Keratinocyte (primary cell): ENCODE measurements around the gene CCDC185.

ENCODE experiments used
- CTCF ChIP-seq, 3 experiments: IDR thresholded peaks in 1 of 3; conservative IDR thresholded peaks in 1 of 3; optimal IDR thresholded peaks in 1 of 3; 2 replicates in 2 of 3; 3 replicates in 1 of 3; pipeline versions ENCODE3 to v1.5.1; 2011; ENCODE audit warnings: low read length in 3 of 3, mild to moderate bottlenecking in 3 of 3, moderate library complexity in 2 of 3, control low read depth in 1 of 3, inconsistent platforms in 1 of 3; ENCODE audit not compliant: insufficient read depth in 2 of 3; ENCODE audit errors: extremely low read depth in 1 of 3
- EZH2 ChIP-seq: IDR thresholded peaks from one replicate; pipeline ENCODE4 v1.6.1; 2012; ENCODE audit warnings: inconsistent platforms, mild to moderate bottlenecking, low read length, moderate library complexity

- TF ChIP-seq CTCF (optimal IDR thresholded peaks at IDR 0.05 in 1 of 3, IDR thresholded peaks at IDR 0.05 in 1 of 3, conservative IDR thresholded peaks at IDR 0.05 in 1 of 3; ENCODE audit: extremely low read depth in 1 of 3, insufficient read depth in 2 of 3, low read length in 3 of 3) = no peak
- TF ChIP-seq EZH2 = no peak
Observed at GRCh38 chr1:223394242-223394641, 1.0 kb downstream of the CCDC185 start.
